Transverse colon (tissue), 4 donors: ENCODE data around the gene NECTIN4. TPM values are rescaled to one million over a fixed set of nuclear protein-coding genes. Genes with fewer than 3 reads are reported as not detected.
A peak's percentile ranks its signal among the peaks of the same experiment; 100 is the strongest.
"Not testable (repeated sequence)": the region's sequence is repeated elsewhere in the genome, so short reads cannot be mapped to it uniquely, and the experiment has no call there.

Source experiments
- DNase-seq: peaks from one replicate; pipeline ENCODE4 v3.0.0-alpha.2; 2019
- H3K27ac ChIP-seq, 4 donors: fragments of 200-600 bp; sonication (generic); 2 replicates each; pipeline ENCODE4 v1.5.1; 2016 to 2018; ENCODE audit warnings: inconsistent platforms in 4 of 4
- H3K27me3 ChIP-seq: fragments of 200-600 bp; sonication (generic); 2 replicates; pipeline ENCODE4 v1.5.1; 2017; ENCODE audit warnings: inconsistent platforms
- H3K36me3 ChIP-seq, 4 donors: fragments of 200-600 bp; sonication (generic); 2 replicates each; pipeline ENCODE4 v1.5.1; 2017 to 2019; ENCODE audit warnings: inconsistent platforms in 4 of 4
- H3K4me1 ChIP-seq, 4 donors: fragments of 200-600 bp; sonication (generic); 2 replicates each; pipeline ENCODE4 v1.5.1; 2017 to 2020; ENCODE audit warnings: inconsistent platforms in 4 of 4
- H3K4me3 ChIP-seq, 4 donors: fragments of 200-600 bp; sonication (generic); 1 replicate in 1 of 4; 2 replicates in 3 of 4; pipeline versions ENCODE4 v1.5.1 to v1.6.1; 2017 to 2019; ENCODE audit warnings: inconsistent platforms in 4 of 4
- H3K9me3 ChIP-seq, 2 donors: fragments of 200-600 bp; sonication (generic); 2 replicates each; pipeline ENCODE4 v1.5.1; 2017 to 2019; ENCODE audit warnings: inconsistent platforms in 2 of 2
- CTCF ChIP-seq, 5 experiments: fragments of 200-600 bp in 3 of 5; fragments of 450-650 bp in 2 of 5; sonication (generic) in 3 of 5; IDR thresholded peaks; 1 replicate in 2 of 5; 2 replicates in 3 of 5; pipeline ENCODE4 v1.5.1; 2016 to 2017; ENCODE audit warnings: antibody characterized with exemption in 5 of 5, inconsistent platforms in 3 of 5, mild to moderate bottlenecking in 2 of 5, moderate library complexity in 1 of 5
- EP300 ChIP-seq: sonication (generic); formaldehyde crosslinking; IDR thresholded peaks from one replicate; pipeline ENCODE4 v1.6.1; 2017; ENCODE audit warnings: antibody characterized with exemption, low read depth
- POLR2A ChIP-seq: fragments of 450-650 bp; IDR thresholded peaks from one replicate; pipeline ENCODE4 v1.6.1; 2016; ENCODE audit warnings: antibody characterized with exemption, mild to moderate bottlenecking, moderate library complexity
- POLR2AphosphoS5 ChIP-seq, 3 donors: sonication (generic); formaldehyde crosslinking; IDR thresholded peaks; one replicate each; pipeline ENCODE4 v1.6.1; 2016; ENCODE audit warnings: antibody characterized with exemption in 3 of 3
- WGBS, 2 donors: methylation state at CpG; one replicate each; pipeline ENCODE4 v1.1.5; 2018; ENCODE audit warnings: low coverage in 1 of 2; 5-methylcytosine and 5-hydroxymethylcytosine counted together
- in situ Hi-C, 4 donors: fragments of 200-750 bp; cut with MboI; loops; one replicate each; pipeline versions ENCODE4 v1.15.0 to v1.15.1; 2017; ENCODE audit warnings: low sequenced_read_pairs in 3 of 4, low pct_ligation_motif_present in 1 of 4, low pct_unique_long_range_greater_than_20kb in 1 of 4
- intact Hi-C: fragments of 100-400 bp; cut with DNase I; formaldehyde crosslinking; loops from one replicate; pipeline ENCODE4 v1.15.1; 2023; ENCODE audit warnings: low total_unique reads
- total RNA-seq, 4 donors: library from RNA; depleted of rRNA; stranded (reverse); fragments of >200 nt; gene quantifications; one replicate each; pipeline ENCODE4 v1.1.0, GENCODE V29; 2016

NECTIN4 gene
- total RNA-seq, 4 donors from 2014 or later, result 0.37 to 4.0 (median 0.82) TPM; not detected in 1

- TF ChIP-seq CTCF (IDR thresholded peaks at IDR 0.05) (no peak), POLR2A (no peak), POLR2AphosphoS5 (IDR thresholded peaks at IDR 0.05) (no peak), EP300 (no peak)
- intact Hi-C loops, result no loop called here
- H3K27ac ChIP-seq, result no peak overlapping the region
Observed at GRCh38 chr1:161066694-161067093, 22.7 kb downstream of the NECTIN4 start.

GRCh38 chr1:161065681-161066080, 23.7 kb downstream of the NECTIN4 start:
- intact Hi-C loops, result not testable (repeated sequence)

More at GRCh38 chr1:161066694-161067093, 22.7 kb downstream of the NECTIN4 start:
- in situ Hi-C loops, result loop anchor here in 1 of 4 donors (25.0 kb wide), 1 partner anchor 671 kb away; the partner anchor contains the start of gene DUSP12
- 62% methylated on average over 3 of the region's 3 CpGs; no CpG with 5 or more reads in 1 of the 2 donors for WGBS, 2 donors
- no peaks in the 10 kb centered on the region for H3K27me3 ChIP-seq
- no peak for DNase-seq
- H3K36me3 ChIP-seq, result no peaks in the 10 kb centered on the region
- H3K4me3 ChIP-seq, result peak overlapping the region in 1 of 4 donors; percentile 42
- H3K9me3 ChIP-seq, result no peaks in the 10 kb centered on the region
- peaks cover 0 to 6% (median 1%) of the 10 kb centered on the region in 4 donors for H3K4me1 ChIP-seq

GRCh38 chr1:161063936-161064335, 25.4 kb downstream of the NECTIN4 start:
- DNase-seq, H3K36me3 ChIP-seq, H3K9me3 ChIP-seq, H3K4me1 ChIP-seq, H3K4me3 ChIP-seq, H3K27me3 ChIP-seq, H3K27ac ChIP-seq, intact Hi-C loops: not testable (repeated sequence)
- in situ Hi-C loops, result loop anchor here in 1 of 4 donors (25.0 kb wide), 1 partner anchor 673 kb away; the partner anchor contains the start of gene DUSP12
- 59 to 64% methylated on average over 3 to 6 of the region's 6 CpGs for WGBS, 2 donors

More at GRCh38 chr1:161065681-161066080, 23.7 kb downstream of the NECTIN4 start:
- H3K27ac ChIP-seq, H3K36me3 ChIP-seq, H3K9me3 ChIP-seq, H3K4me3 ChIP-seq, H3K4me1 ChIP-seq, H3K27me3 ChIP-seq, DNase-seq: not testable (repeated sequence)
- in situ Hi-C loops, result loop anchor here in 1 of 4 donors (25.0 kb wide), 1 partner anchor 672 kb away; the partner anchor contains the start of gene DUSP12
- WGBS, 2 donors, result 80 to 92% methylated on average over 7 of the region's 7 CpGs

- no peaks in the 10 kb centered on the region for H3K36me3 ChIP-seq
- in situ Hi-C loops (loop anchor here in 1 of 4 donors (25.0 kb wide), 1 partner anchor 676 kb away; the partner anchor contains the start of gene DUSP12), intact Hi-C loops (no loop called here)
- no peaks in the 10 kb centered on the region for H3K9me3 ChIP-seq
- 95 to 100% methylated on average over 1 to 4 of the region's 4 CpGs for WGBS, 2 donors
- TF ChIP-seq POLR2AphosphoS5 (IDR thresholded peaks at IDR 0.05), result no peak
- TF ChIP-seq CTCF (IDR thresholded peaks at IDR 0.05), result no peak
- no peak for TF ChIP-seq POLR2A
- no peak for TF ChIP-seq EP300
- DNase-seq, result no peak
- peaks cover 0 to 3% (median 0%) of the 10 kb centered on the region in 4 donors for H3K4me1 ChIP-seq
- H3K4me3 ChIP-seq, result no peak overlapping the region
- H3K27me3 ChIP-seq, result no peaks in the 10 kb centered on the region
- no peak overlapping the region for H3K27ac ChIP-seq
Observed at GRCh38 chr1:161061419-161061818, 27.9 kb downstream of the NECTIN4 start.

GRCh38 chr1:161059293-161059692, 30.1 kb downstream of the NECTIN4 start:
- H3K27ac ChIP-seq, result no peak overlapping the region
- no peak for DNase-seq
- no peaks in the 10 kb centered on the region for H3K27me3 ChIP-seq
- H3K9me3 ChIP-seq, result no peaks in the 10 kb centered on the region
- no peak for TF ChIP-seq POLR2A
- TF ChIP-seq EP300, result no peak
- no peak for TF ChIP-seq POLR2AphosphoS5 (IDR thresholded peaks at IDR 0.05)
- TF ChIP-seq CTCF (IDR thresholded peaks at IDR 0.05), result no peak
- 80 to 82% methylated on average over 5 to 6 of the region's 6 CpGs for WGBS, 2 donors
- no peaks in the 10 kb centered on the region for H3K4me1 ChIP-seq
- no peaks in the 10 kb centered on the region for H3K36me3 ChIP-seq
- in situ Hi-C loops (loop anchor here in 1 of 4 donors (25.0 kb wide), 1 partner anchor 678 kb away; the partner anchor contains the start of gene DUSP12), intact Hi-C loops (no loop called here)
- H3K4me3 ChIP-seq, result no peak overlapping the region
